Eye (tissue), 1 donor: ENCODE measurements around the gene TAF11L12.
"Not testable (repeated sequence)": the region's sequence is repeated elsewhere in the genome, so short reads cannot be mapped to it uniquely, and the experiment has no call there.

Source experiments
- DNase-seq: peaks from one replicate; pipeline ENCODE4 v3.0.0-alpha.2; 2015

The TAF11L12 gene

DNA sequence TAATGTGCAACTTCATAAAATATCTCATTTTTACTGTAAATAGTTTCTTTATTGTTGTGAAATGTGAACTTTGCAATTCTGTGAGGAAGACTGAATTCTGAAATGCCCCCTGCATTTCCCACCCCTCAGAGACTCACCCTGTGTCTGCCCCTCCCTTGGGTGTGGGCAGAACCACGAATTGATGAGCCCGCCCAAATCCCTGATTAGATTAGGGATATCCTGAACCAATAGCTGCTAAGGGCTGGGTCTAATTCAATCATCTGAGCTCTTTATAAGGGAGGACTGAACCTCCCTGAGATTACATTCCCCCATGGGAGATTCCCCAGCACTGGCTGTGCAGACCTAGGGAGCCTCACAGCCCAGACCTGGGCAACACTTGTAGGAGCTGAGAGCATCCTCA lies at the start of gene TAF11L12:
TAF11L12 (plus strand) TSS at position 301 of the 400 bp plus-strand sequence.
- not testable (repeated sequence) for DNase-seq

DNA sequence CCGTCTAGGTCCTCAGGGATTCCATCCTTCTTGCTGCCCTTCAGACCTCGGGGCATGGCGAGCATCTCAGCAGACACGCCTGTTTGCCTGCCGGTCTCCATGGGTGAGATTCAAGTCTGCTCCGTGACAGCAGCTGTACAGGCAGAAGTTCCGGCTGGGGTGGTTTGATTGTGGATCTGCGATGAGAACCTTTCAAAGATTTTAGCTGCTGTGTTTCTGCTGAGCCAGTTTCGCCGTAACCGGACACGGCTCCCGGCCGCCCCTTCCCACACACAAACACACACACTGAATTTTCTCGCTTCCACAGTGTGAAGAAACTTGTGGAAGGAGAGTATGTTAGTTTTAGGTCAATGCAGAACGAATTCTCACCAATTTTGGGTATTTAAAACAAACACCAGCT lies 24.5 kb upstream of the TAF11L12 start, which contains the start of gene TAF11L7:
TAF11L7 (minus strand) TSS at position 101 of the 400 bp plus-strand sequence.
- DNase-seq = not testable (repeated sequence)

DNA sequence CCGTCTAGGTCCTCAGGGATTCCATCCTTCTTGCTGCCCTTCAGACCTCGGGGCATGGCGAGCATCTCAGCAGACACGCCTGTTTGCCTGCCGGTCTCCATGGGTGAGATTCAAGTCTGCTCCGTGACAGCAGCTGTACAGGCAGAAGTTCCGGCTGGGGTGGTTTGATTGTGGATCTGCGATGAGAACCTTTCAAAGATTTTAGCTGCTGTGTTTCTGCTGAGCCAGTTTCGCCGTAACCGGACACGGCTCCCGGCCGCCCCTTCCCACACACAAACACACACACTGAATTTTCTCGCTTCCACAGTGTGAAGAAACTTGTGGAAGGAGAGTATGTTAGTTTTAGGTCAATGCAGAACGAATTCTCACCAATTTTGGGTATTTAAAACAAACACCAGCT lies 19.3 kb upstream of the TAF11L12 start, which contains the start of gene TAF11L8:
TAF11L8 (minus strand) TSS at position 101 of the 400 bp plus-strand sequence.
- DNase-seq = not testable (repeated sequence)

DNA sequence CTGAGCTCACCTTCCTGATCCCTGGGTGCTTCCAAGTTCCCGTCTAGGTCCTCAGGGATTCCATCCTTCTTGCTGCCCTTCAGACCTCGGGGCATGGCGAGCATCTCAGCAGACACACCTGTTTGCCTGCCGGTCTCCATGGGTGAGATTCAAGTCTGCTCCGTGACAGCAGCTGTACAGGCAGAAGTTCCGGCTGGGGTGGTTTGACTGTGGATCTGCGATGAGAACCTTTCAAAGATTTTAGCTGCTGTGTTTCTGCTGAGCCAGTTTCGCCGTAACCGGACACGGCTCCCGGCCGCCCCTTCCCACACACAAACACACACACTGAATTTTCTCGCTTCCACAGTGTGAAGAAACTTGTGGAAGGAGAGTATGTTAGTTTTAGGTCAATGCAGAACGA lies 15.9 kb upstream of the TAF11L12 start, which contains the start of gene TAF11L9:
TAF11L9 (minus strand) TSS at position 140 of the 400 bp plus-strand sequence.
- not testable (repeated sequence) for DNase-seq

DNA sequence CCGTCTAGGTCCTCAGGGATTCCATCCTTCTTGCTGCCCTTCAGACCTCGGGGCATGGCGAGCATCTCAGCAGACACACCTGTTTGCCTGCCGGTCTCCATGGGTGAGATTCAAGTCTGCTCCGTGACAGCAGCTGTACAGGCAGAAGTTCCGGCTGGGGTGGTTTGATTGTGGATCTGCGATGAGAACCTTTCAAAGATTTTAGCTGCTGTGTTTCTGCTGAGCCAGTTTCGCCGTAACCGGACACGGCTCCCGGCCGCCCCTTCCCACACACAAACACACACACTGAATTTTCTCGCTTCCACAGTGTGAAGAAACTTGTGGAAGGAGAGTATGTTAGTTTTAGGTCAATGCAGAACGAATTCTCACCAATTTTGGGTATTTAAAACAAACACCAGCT lies 12.5 kb upstream of the TAF11L12 start, which contains the start of gene TAF11L10:
TAF11L10 (minus strand) TSS at position 101 of the 400 bp plus-strand sequence.
- DNase-seq = not testable (repeated sequence)

DNA sequence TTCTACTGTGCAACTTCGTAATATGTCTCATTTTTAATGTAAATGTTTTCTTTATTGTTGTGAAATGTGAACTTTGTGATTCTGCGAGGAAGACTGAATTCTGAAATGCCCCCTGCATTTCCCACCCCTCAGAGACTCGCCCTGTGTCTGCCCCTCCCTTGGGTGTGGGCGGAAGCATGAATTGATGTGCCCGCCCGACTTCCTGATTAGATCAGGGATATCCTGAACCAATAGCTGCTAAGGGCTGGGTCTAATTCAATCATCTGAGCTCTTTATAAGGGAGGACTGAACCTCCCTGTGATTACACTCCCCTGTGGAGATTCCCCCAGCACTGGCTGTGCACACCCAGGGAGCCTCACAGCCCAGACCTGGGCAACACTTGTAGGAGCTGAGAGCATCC lies 6.3 kb upstream of the TAF11L12 start, which contains the start of gene TAF11L11:
TAF11L11 (plus strand) TSS at position 304 of the 400 bp plus-strand sequence.
- DNase-seq = not testable (repeated sequence)

DNA sequence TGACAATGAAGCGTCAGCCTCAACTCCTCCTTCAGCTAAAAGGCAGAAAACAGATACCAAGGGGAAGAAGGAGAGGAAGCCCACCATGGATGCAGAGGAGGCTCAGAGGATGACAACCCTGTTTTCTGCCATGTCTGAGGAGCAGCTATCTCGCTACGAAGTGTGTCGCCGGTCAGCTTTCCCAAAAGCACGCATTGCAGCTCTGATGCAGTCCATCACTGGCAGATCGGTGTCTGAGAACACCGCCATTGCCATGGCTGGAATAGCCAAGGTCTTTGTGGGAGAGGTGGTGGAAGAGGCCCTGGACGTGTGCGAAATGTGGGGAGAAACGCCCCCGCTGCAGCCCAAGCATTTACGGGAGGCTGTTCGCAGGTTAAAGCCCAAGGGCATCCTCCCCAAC lies 5.2 kb upstream of the TAF11L12 start:
- DNase-seq = no peak

DNA sequence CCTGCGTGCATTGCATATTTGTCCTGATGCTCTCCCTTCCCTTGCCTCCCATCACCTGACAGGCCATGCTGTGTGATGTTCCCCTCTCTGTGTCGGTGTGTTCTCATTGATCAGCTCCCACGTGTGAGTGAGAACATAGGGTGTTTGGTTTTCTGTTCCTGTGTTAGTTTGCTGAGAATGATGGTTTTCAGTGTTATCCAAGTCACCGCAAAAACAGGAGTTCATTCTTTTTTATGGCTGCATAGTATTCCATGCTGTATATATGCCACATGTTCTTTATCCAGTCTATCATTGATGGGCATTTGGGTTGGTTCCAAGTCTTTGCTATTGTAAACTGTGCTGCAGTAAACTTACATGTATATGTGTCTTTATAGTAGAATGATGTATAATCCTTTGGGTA lies 2.7 kb upstream of the TAF11L12 start:
- not testable (repeated sequence) for DNase-seq

DNA sequence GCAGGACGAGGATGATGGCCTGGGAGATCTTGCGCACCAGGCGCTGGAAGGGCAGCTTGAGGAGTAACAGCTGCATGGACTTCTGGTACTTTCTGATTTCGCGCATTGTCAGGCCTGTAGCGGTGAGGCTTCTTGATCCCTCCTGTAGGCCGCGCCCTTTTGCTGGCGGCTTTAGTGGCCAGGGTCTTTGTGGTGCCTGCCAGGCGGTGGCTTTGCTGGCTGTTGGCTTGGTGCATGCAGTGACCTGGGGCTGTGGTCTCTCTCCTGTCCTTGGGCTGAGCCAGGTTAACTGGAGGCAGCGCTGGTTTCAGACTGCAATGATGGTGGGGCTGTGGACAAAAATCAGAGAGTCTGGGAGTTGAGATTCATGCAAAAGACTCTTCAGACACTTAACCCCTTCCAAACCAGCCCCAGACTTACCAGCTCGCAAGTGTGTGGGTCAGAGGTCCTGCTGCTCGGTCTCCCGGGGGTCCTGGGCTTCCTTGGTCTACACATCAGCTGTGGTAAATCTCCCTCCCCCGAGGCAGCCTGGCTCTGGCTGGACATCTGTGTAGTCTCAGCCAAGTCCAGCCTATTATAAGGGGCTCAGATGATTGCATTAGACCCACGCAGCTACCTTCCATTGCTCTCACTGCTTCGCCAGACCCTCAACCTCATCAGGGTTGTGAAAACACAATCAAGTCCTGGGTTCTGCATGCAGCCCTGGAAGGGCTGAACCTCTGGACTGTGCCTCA lies 4.8 kb downstream of the TAF11L12 start:
- no peak for DNase-seq

DNA sequence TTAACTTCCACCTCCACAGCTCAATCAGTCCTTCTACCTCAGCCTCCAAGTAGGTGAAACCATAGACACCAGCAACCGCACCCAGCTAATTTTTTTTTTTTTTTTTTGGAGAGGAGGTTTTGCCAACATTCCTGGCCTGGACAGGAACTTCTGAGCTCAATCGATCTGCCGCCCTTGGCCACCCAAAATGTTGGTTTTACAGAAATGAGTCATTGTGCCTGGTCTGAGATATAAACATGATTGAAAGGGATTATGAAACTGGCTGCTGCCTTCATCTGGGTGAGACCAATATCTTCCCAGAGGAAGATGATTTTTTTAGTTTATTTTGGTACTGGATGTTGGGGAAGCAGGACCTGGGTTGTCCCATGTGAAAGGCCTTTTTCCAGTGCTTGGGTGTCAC lies 9.2 kb downstream of the TAF11L12 start:
- no peak for DNase-seq

DNA sequence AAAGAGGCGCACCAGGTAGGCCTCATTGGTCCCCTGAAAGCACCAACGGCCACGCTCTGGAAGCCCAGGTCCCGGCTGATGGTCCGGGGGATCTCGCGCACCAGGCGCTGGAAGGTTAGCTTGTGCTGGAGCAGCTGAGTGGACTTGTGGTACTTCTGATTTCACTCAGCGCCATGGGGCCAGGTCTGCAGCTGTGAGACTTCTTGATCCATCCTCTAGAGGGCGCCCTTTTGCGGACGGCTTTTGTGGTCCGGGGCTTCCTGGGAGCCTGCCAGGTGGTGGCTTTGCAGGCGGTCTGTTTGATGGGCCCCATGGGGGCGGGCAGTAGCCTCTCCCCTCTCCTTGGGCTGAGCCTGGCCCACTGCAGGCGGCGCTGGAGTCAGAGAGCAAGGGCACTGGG lies 10.4 kb downstream of the TAF11L12 start:
- no peak for DNase-seq

DNA sequence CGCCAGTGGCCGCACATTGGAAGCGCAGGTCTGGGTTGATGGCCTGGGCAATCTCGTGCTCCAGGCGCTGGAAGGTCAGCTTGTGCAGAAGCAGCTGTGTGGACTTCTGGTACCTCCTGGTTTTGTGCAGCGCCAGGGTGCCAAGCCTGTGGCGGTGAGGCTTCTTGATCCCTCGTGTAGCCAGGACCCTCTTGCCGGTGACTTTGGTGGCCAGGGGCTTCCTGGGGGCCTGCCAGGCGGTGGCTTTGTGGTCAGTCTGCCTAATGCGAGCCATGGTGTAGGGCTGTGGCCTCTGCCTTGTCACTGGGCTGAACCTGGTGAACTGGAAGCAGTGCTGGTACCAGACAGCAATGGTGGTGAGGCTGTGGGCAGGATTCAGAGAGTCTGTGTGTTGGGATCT lies 15.5 kb downstream of the TAF11L12 start:
- no peak for DNase-seq

DNA sequence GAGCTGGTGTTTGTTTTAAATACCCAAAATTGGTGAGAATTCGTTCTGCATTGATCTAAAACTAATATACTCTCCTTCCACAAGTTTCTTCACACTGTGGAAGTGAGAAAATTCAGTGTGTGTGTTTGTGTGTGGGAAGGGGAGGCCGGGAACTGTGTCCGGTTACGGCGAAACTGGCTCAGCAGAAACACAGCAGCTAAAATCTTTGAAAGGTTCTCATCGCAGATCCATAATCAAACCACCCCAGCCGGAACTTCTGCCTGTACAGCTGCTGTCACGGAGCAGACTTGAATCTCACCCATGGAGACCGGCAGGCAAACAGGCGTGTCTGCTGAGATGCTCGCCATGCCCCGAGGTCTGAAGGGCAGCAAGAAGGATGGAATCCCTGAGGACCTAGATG lies 21.6 kb downstream of the TAF11L12 start, which contains the start of gene TAF11L13:
TAF11L13 (plus strand) TSS at position 301 of the 400 bp plus-strand sequence.
- not testable (repeated sequence) for DNase-seq

DNA sequence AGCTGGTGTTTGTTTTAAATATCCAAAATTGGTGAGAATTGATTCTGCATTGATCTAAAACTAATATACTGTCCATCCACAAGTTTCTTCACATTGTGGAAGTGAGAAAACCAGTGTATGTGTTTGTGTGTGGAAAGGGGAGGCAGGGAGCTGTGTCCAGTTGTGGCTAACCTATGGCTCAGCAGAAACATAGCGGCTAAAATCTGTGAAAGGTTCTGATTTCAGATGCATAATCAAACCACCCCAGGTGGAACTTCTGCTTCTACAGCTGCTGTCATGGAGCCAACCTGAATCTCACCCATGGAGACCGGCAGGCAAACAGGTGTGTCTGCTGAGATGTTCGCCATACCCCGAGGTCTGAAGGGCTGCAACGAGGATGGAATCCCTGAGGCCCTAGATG lies 24.0 kb downstream of the TAF11L12 start, which contains the start of gene TAF11L14:
TAF11L14 (plus strand) TSS at position 301 of the 400 bp plus-strand sequence.
- no peak for DNase-seq

DNA sequence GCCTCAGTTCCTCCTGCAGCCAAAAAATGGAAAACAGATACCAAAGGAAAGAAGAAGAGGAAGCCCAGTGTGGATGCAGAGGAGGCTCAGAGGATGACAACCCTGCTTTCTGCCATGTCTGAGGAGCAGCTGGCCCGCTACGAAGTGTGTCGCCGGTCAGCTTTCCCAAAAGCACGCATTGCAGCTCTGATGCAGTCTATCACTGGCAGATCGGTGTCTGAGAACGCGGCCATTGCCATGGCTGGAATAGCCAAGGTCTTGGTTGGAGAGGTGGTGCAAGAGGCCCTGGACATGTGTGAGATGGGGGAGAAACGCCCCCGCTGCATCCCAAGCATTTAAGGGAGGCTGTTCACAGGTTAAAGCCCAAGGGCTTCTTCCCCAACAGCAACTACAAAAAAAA lies 39.0 kb downstream of the TAF11L12 start:
- DNase-seq = not testable (repeated sequence)

DNA sequence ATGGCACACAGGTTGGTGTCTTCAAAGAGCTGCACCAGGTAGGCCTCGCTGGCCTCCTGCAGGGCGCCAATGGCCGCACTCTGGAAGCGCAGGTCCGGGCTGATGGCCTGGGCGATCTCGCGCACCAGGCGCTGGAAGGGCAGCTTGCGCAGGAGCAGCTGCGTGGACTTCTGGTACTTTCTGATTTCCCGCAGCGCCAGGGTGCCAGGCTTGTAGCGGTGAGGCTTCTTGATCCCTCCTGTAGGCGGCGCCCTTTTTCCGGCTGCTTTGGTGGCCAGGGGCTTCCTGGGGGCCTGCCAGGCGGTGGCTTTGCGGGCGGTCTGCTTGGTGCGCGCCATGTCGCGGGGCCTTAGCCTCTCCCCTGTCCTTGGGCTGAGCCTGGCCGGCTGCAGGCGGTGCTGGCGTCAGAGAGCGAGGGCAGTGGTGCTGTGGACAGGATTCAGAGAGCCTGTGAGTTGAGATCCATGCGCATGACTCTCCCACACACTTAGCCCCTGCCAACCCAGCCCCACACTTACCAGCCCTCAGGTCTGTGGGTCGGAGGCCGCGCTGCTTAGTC lies 45.1 kb downstream of the TAF11L12 start:
- not testable (repeated sequence) for DNase-seq

DNA sequence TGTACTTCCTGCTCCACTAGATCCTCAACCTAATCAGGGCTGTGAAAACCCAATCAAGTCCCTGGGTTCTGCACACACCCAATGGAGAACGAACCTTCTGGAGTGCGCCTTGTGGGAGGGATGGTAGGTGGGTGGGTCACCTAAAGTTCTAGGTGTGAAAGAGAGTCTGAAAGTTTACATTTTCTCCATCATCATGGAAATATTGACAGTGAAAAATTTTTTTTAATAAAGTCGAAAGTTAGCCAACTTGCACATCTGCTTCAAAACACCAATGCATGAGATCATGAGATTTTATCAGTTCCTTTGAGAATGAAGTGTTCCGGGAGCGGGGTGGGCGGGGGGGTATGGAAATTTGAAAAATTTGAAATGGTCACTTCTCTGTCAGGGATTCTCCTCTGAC lies 45.7 kb downstream of the TAF11L12 start:
- DNase-seq = no peak
